ENCODE results near the gene DTL. TPM values are rescaled to one million over a fixed set of nuclear protein-coding genes. Genes with fewer than 3 reads are reported as not detected.

The DTL gene
- total RNA-seq, 1 donor from 2014 or later: 6.3 TPM

- H3K79me2 ChIP-seq (ENCODE audit: insufficient read depth, low read length): peaks cover 89% of the 10 kb centered on the region
- H3K4me3 ChIP-seq (ENCODE audit: insufficient read depth, low read depth, low read length): no peak overlapping the region
- no peak overlapping the region for H2AFZ ChIP-seq (ENCODE audit: low read depth, low read length)
- H3K9me3 ChIP-seq (ENCODE audit: insufficient read depth, low read depth, low read length): no peaks in the 10 kb centered on the region
- peaks cover 1% of the 10 kb centered on the region for H3K36me3 Mint-ChIP-seq (ENCODE audit: low read depth, unreplicated experiment)
- H3K4me1 ChIP-seq (ENCODE audit: insufficient read depth, low read length): peaks cover 7% of the 10 kb centered on the region
- H3K27ac Mint-ChIP-seq (ENCODE audit: unreplicated experiment): no peak overlapping the region
- no peak overlapping the region for H3K9ac ChIP-seq (ENCODE audit: low read length)
- H3K4me1 Mint-ChIP-seq (ENCODE audit: low read depth, unreplicated experiment): peaks cover 13% of the 10 kb centered on the region
- peak overlapping the region; percentile 24 for H3K4me2 ChIP-seq (ENCODE audit: low read length)
- no peaks in the 10 kb centered on the region for H3K27me3 ChIP-seq (ENCODE audit: insufficient read depth, low read length)
- H3K27me3 Mint-ChIP-seq (ENCODE audit: low read depth, unreplicated experiment): no peaks in the 10 kb centered on the region
- H3K9me3 Mint-ChIP-seq (ENCODE audit: unreplicated experiment): no peaks in the 10 kb centered on the region
- no peaks in the 10 kb centered on the region for H3K36me3 ChIP-seq (ENCODE audit: insufficient read depth, low read length)
- no peak for TF ChIP-seq CTCF (IDR thresholded peaks at IDR 0.05; ENCODE audit: insufficient read depth, low read depth, low read length)
- no peak for TF ChIP-seq EZH2 (IDR thresholded peaks at IDR 0.05; ENCODE audit: insufficient read depth, low read length)
- H3K4me3 Mint-ChIP-seq (ENCODE audit: unreplicated experiment): peak overlapping the region; percentile 28
- FAIRE-seq (no peak), DNase-seq (ENCODE audit: low read depth) (no peak)
- H3K27ac ChIP-seq (ENCODE audit: low read depth, low read length): no peak overlapping the region
- H4K20me1 ChIP-seq (ENCODE audit: insufficient read depth, low read length): peaks cover 4% of the 10 kb centered on the region
Measured at GRCh38 chr1:212037900-212038299, 2.4 kb downstream of the DTL start.

- Histone ChIP-seq H3K4me2 (ENCODE audit: low read length) (no peak overlapping the region), H3K9me3 (ENCODE audit: insufficient read depth, low read depth, low read length) (no peaks in the 10 kb centered on the region), H3K36me3 (ENCODE audit: insufficient read depth, low read length) (no peaks in the 10 kb centered on the region), H3K4me3 (ENCODE audit: insufficient read depth, low read depth, low read length) (no peak overlapping the region), H3K27ac (ENCODE audit: low read depth, low read length) (no peak overlapping the region), H3K9ac (ENCODE audit: low read length) (no peak overlapping the region), H3K27me3 (ENCODE audit: insufficient read depth, low read length) (no peaks in the 10 kb centered on the region), H2AFZ (ENCODE audit: low read depth, low read length) (no peak overlapping the region), H3K4me1 (ENCODE audit: insufficient read depth, low read length) (peaks cover 7% of the 10 kb centered on the region), H4K20me1 (ENCODE audit: insufficient read depth, low read length) (peaks cover 2% of the 10 kb centered on the region), H3K79me2 (ENCODE audit: insufficient read depth, low read length) (peaks cover 82% of the 10 kb centered on the region)
- Mint-ChIP-seq H3K9me3 (ENCODE audit: unreplicated experiment) (no peaks in the 10 kb centered on the region), H3K4me1 (ENCODE audit: low read depth, unreplicated experiment) (peaks cover 12% of the 10 kb centered on the region), H3K27me3 (ENCODE audit: low read depth, unreplicated experiment) (no peaks in the 10 kb centered on the region), H3K27ac (ENCODE audit: unreplicated experiment) (no peak overlapping the region), H3K36me3 (ENCODE audit: low read depth, unreplicated experiment) (no peaks in the 10 kb centered on the region), H3K4me3 (ENCODE audit: unreplicated experiment) (no peak overlapping the region)
- FAIRE-seq: no peak
- TF ChIP-seq CTCF (IDR thresholded peaks at IDR 0.05; ENCODE audit: insufficient read depth, low read depth, low read length) (no peak), EZH2 (IDR thresholded peaks at IDR 0.05; ENCODE audit: insufficient read depth, low read length) (no peak)
- DNase-seq (ENCODE audit: low read depth): no peak
Measured at GRCh38 chr1:212039622-212040021, 4.1 kb downstream of the DTL start.

- no peak for DNase-seq (ENCODE audit: low read depth)
- Histone ChIP-seq H3K4me1 (ENCODE audit: insufficient read depth, low read length) (peaks cover 7% of the 10 kb centered on the region), H2AFZ (ENCODE audit: low read depth, low read length) (no peak overlapping the region), H3K79me2 (ENCODE audit: insufficient read depth, low read length) (peaks cover 88% of the 10 kb centered on the region), H3K36me3 (ENCODE audit: insufficient read depth, low read length) (peaks cover 2% of the 10 kb centered on the region), H3K4me2 (ENCODE audit: low read length) (peak overlapping the region; percentile 34), H3K9me3 (ENCODE audit: insufficient read depth, low read depth, low read length) (no peaks in the 10 kb centered on the region), H3K27me3 (ENCODE audit: insufficient read depth, low read length) (no peaks in the 10 kb centered on the region), H3K4me3 (ENCODE audit: insufficient read depth, low read depth, low read length) (no peak overlapping the region), H4K20me1 (ENCODE audit: insufficient read depth, low read length) (no peaks in the 10 kb centered on the region), H3K27ac (ENCODE audit: low read depth, low read length) (no peak overlapping the region), H3K9ac (ENCODE audit: low read length) (no peak overlapping the region)
- Mint-ChIP-seq H3K4me3 (ENCODE audit: unreplicated experiment) (no peak overlapping the region), H3K27ac (ENCODE audit: unreplicated experiment) (no peak overlapping the region), H3K36me3 (ENCODE audit: low read depth, unreplicated experiment) (no peaks in the 10 kb centered on the region), H3K4me1 (ENCODE audit: low read depth, unreplicated experiment) (peaks cover 14% of the 10 kb centered on the region), H3K9me3 (ENCODE audit: unreplicated experiment) (no peaks in the 10 kb centered on the region), H3K27me3 (ENCODE audit: low read depth, unreplicated experiment) (no peaks in the 10 kb centered on the region)
- no peak for FAIRE-seq
- TF ChIP-seq EZH2 (IDR thresholded peaks at IDR 0.05; ENCODE audit: insufficient read depth, low read length): no peak
- TF ChIP-seq CTCF (IDR thresholded peaks at IDR 0.05; ENCODE audit: insufficient read depth, low read depth, low read length): no peak
Measured at GRCh38 chr1:212040629-212041412, 5.3 kb downstream of the DTL start.

All from astrocyte (in vitro differentiated cells and primary cell).